GM18909 (cell line): Measurements from ENCODE around the gene TMEM256.

Source experiments
- ATAC-seq: cut with Tn5 transposase; IDR thresholded peaks from one replicate; pipeline ENCODE4 v1.9.1; 2021; ENCODE audit warnings: mild to moderate bottlenecking; ENCODE audit not compliant: unreplicated experiment, poor library complexity

TMEM256 gene

GRCh38 chr17:7403977-7404736, at the start of gene TMEM256:
TSS of gene TMEM256 (minus strand) at chr17:7404097. CDS start at chr17:7404084, 13 bp downstream.
- ATAC-seq = peak; percentile 87

- no peak for ATAC-seq
Measured at GRCh38 chr17:7448461-7448860, 44.6 kb upstream of the TMEM256 start.

GRCh38 chr17:7445619-7445968, 41.7 kb upstream of the TMEM256 start:
- no peak for ATAC-seq

- ATAC-seq = no peak
Measured at GRCh38 chr17:7444682-7445618, 41.1 kb upstream of the TMEM256 start, which contains the start of gene CHRNB1. TSS of gene CHRNB1 (plus strand) at chr17:7445061. CDS start at chr17:7445128, 67 bp downstream.

GRCh38 chr17:7443499-7444485, 39.9 kb upstream of the TMEM256 start:
- no peak for ATAC-seq

GRCh38 chr17:7442142-7442541, 38.2 kb upstream of the TMEM256 start:
- ATAC-seq = no peak

- no peak for ATAC-seq
Measured at GRCh38 chr17:7441266-7441665, 37.4 kb upstream of the TMEM256 start.

- no peak for ATAC-seq
Measured at GRCh38 chr17:7440834-7441195, 36.9 kb upstream of the TMEM256 start.

- ATAC-seq = no peak
Measured at GRCh38 chr17:7440113-7440833, 36.4 kb upstream of the TMEM256 start.

GRCh38 chr17:7439462-7440112, 35.7 kb upstream of the TMEM256 start, which contains the start of gene FGF11:
TSS of gene FGF11 (plus strand) at chr17:7439512. CDS start at chr17:7439621, 109 bp downstream.
- ATAC-seq = no peak

- ATAC-seq = no peak
Measured at GRCh38 chr17:7438656-7439460, 35.0 kb upstream of the TMEM256 start.

GRCh38 chr17:7437950-7438614, 34.2 kb upstream of the TMEM256 start:
- ATAC-seq = no peak

GRCh38 chr17:7437369-7437863, 33.5 kb upstream of the TMEM256 start:
- ATAC-seq = no peak

GRCh38 chr17:7436556-7437368, 32.9 kb upstream of the TMEM256 start:
- ATAC-seq = peak; percentile 30

- peak; percentile 28 for ATAC-seq
Measured at GRCh38 chr17:7435676-7436555, 32.0 kb upstream of the TMEM256 start.

GRCh38 chr17:7432296-7432695, 28.4 kb upstream of the TMEM256 start:
- no peak for ATAC-seq
